ENCODE results near the gene KITLG. TPM values are rescaled to one million over a fixed set of nuclear protein-coding genes. Genes with fewer than 3 reads are reported as not detected.

The KITLG gene
- total RNA-seq, 1 experiment from 2014 or later: 570 TPM

DNA sequence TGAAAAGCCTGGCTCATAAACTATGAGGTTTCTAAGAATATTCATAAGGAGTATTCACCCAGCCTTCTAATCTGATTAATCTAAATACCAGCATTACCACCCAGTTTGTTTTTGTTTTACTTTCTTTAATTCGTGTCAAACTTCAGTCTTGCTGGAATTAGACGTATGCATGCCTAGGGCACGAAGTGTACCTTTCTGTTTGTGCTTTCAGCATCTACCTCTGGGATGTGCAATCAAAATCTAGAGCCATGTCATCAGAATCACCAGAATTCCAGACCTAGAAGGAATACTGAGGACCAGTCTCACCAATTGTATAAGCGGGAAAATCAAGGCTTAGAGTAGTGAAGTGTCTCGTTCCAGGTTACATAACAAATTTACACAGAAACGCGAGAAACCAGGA lies 57.3 kb downstream of the KITLG start:
- Histone ChIP-seq H3K27me3 (ENCODE audit: insufficient read depth, low read length) (no peaks in the 10 kb centered on the region), H4K20me1 (ENCODE audit: insufficient read depth) (peaks cover 71% of the 10 kb centered on the region; the same call in 1 of the 2 replicates), H3K36me3 (ENCODE audit: control insufficient read depth in 1 of 2, insufficient read depth in 2 of 2, low read length in 2 of 2) (peaks cover 46 to 69% of the 10 kb centered on the region in 2 experiments), H3K9me3 (ENCODE audit: control insufficient read depth in 1 of 2, insufficient read depth in 1 of 2, low read depth in 1 of 2, low read length in 2 of 2) (no peaks in the 10 kb centered on the region), H3K4me1 (ENCODE audit: control insufficient read depth in 1 of 2, insufficient read depth in 2 of 2, low read length in 2 of 2) (peaks cover 26 to 65% of the 10 kb centered on the region in 2 experiments; a peak in 3 of 4 replicates), H3K4me2 (ENCODE audit: low read length) (no peak overlapping the region), H3K27ac (ENCODE audit: low read depth, low read length) (peak overlapping the region; percentile 11; the same call in 1 of the 2 replicates), H3K4me3 (replicated peaks in 1 of 2; ENCODE audit: low read depth in 1 of 2, low read length in 2 of 2) (no peak overlapping the region), H3K79me2 (ENCODE audit: insufficient read depth, low read length) (peaks cover 100% of the 10 kb centered on the region), H3K9ac (ENCODE audit: low read length) (no peak overlapping the region), H3K9me2 (ENCODE audit: insufficient read depth) (no peaks in the 10 kb centered on the region), H2AFZ (ENCODE audit: low read depth, low read length, poor library complexity, severe bottlenecking) (no peak overlapping the region)
- DNase-seq (ENCODE audit: low read depth, low spot score) (no peak), ATAC-seq (no peak)
- intact Hi-C loops (cut with micrococcal nuclease): no loop called here
- ChIA-PET CTCF (no interaction called here), RAD21 (ENCODE audit: low non-redundant PET in 1 of 2, low total read pairs in 2 of 2, uncharacterized antibody in 2 of 2, unreplicated experiment in 2 of 2) (no interaction called here), POLR2A (interaction anchor here (1.1 kb wide), 1 partner anchor 57 kb away, joined by 4 read pairs; the partner anchor contains the start of gene KITLG)
- TF ChIP-seq SP1 (IDR thresholded peaks at IDR 0.05; ENCODE audit: low read depth) (no peak), FOSL1 (IDR thresholded peaks at IDR 0.05; ENCODE audit: low read depth) (no peak), EGR1 (IDR thresholded peaks at IDR 0.05; ENCODE audit: low read depth) (no peak), ELF1 (IDR thresholded peaks at IDR 0.05; ENCODE audit: borderline replicate concordance, low read depth) (no peak), POLR2AphosphoS5 (IDR thresholded peaks at IDR 0.05; ENCODE audit: low read depth, low read length) (no peak), POLR2A (IDR thresholded peaks at IDR 0.05; ENCODE audit: borderline replicate concordance, extremely low read depth, insufficient read depth, insufficient read length) (no peak), EZH2phosphoT487 (IDR thresholded peaks at IDR 0.05; ENCODE audit: borderline replicate concordance) (no peak), JUND (IDR thresholded peaks at IDR 0.05) (no peak), SIN3A (IDR thresholded peaks at IDR 0.05; ENCODE audit: low read depth) (no peak), MAX (IDR thresholded peaks at IDR 0.05) (no peak), YY1 (IDR thresholded peaks at IDR 0.05; ENCODE audit: extremely low read depth, insufficient replicate concordance, low read depth, low read length) (no peak), SRF (IDR thresholded peaks at IDR 0.05; ENCODE audit: low read depth) (no peak)
- TF ChIP-seq, protein P1, sequence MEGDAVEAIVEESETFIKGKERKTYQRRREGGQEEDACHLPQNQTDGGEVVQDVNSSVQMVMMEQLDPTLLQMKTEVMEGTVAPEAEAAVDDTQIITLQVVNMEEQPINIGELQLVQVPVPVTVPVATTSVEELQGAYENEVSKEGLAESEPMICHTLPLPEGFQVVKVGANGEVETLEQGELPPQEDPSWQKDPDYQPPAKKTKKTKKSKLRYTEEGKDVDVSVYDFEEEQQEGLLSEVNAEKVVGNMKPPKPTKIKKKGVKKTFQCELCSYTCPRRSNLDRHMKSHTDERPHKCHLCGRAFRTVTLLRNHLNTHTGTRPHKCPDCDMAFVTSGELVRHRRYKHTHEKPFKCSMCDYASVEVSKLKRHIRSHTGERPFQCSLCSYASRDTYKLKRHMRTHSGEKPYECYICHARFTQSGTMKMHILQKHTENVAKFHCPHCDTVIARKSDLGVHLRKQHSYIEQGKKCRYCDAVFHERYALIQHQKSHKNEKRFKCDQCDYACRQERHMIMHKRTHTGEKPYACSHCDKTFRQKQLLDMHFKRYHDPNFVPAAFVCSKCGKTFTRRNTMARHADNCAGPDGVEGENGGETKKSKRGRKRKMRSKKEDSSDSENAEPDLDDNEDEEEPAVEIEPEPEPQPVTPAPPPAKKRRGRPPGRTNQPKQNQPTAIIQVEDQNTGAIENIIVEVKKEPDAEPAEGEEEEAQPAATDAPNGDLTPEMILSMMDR (IDR thresholded peaks at IDR 0.05 in 2 of 3, conservative IDR thresholded peaks at IDR 0.05 in 1 of 3; ENCODE audit: borderline replicate concordance in 1 of 3, insufficient read depth in 1 of 3, low read depth in 2 of 3, low read length in 2 of 3): no peak
- TF ChIP-seq, protein P2, sequence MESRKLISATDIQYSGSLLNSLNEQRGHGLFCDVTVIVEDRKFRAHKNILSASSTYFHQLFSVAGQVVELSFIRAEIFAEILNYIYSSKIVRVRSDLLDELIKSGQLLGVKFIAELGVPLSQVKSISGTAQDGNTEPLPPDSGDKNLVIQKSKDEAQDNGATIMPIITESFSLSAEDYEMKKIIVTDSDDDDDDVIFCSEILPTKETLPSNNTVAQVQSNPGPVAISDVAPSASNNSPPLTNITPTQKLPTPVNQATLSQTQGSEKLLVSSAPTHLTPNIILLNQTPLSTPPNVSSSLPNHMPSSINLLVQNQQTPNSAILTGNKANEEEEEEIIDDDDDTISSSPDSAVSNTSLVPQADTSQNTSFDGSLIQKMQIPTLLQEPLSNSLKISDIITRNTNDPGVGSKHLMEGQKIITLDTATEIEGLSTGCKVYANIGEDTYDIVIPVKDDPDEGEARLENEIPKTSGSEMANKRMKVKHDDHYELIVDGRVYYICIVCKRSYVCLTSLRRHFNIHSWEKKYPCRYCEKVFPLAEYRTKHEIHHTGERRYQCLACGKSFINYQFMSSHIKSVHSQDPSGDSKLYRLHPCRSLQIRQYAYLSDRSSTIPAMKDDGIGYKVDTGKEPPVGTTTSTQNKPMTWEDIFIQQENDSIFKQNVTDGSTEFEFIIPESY (IDR thresholded peaks at IDR 0.05; ENCODE audit: extremely low read depth, insufficient replicate concordance, low read length): no peak
- no TSS peak for BruUV-seq (replicated peaks)

Measured in HCT116 (cell line).